Measurements from ENCODE around the gene HSD3B1.
"Not testable (repeated sequence)": the region's sequence is repeated elsewhere in the genome, so short reads cannot be mapped to it uniquely, and the experiment has no call there.

HSD3B1 gene

DNA sequence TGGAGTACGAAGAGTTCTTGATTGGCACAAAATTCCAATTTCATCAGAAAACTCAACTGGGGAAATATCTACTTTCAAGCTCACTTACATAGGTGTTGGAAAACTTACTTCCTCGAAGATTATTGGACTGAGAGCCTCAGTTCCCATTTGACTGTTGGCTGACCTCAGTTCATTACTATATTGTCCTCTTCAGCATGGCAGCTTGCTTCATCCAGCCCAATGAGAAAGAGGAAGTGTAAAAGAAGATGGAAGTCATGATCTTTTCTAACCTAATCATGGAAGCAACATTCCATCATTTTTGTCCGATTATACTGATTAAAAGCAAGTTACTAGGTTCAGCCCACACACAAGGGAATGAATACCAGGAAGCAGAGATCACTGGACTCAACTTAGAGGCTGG, 49.4 kb downstream of the HSD3B1 start:
- DNase-seq, result no peak

DNA sequence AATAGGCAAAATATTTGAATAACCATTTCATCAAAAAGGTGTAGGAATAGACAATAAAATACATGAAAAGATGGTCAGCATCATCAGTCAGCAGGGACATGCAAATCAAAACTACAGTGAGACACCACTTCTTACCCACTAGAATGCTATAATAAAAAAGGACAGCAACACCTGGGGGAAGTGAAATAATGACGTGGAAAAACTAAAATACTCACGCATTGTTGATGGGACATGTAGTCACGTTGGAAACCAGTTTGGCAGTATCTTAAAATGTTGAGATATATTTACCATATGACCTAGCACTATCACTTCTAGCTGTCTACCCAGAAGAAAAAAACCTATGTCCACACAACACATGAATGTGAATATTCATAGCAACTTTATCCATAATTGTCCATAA, 53.4 kb downstream of the HSD3B1 start:
- DNase-seq, result not testable (repeated sequence)

DNA sequence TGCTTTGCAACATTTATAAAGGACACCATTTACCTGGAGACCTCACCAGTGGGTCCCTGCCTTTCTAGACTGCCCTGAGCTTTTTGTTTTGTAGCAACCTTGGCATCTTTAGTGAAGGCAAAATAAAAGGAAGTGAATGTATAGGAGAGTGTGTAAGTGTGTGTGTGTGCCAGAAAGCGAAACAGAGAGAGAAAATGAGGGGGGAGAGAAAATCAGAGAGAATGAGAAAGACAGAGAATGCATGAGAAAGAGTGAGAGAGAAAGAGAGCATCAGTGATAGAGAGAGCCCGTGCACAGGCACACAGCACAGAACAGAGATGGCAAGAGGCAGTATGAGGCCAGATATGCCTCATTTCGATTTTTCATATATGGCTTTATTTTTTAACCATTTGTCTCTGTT, 57.5 kb downstream of the HSD3B1 start:
- no peak for DNase-seq

Measured in activated CD8-positive, alpha-beta memory T cell treated with anti-CD3 and anti-CD28 coated beads, Interleukin-2, amount 50 U/mL, for 48 hours (primary cell).